C4-2B (cell line): ENCODE data around the gene PPP4C.

Experiments
- ZFX ChIP-seq: fragments of 450-650 bp; IDR thresholded peaks from 2 replicates; pipeline ENCODE4 v1.6.1; 2017
- TF ChIP-seq, protein P1 (sequence below): fragments of 450-650 bp; conservative IDR thresholded peaks from 2 replicates; pipeline ENCODE4 v1.5.1; 2017; ENCODE audit warnings: mild to moderate bottlenecking

DNA sequence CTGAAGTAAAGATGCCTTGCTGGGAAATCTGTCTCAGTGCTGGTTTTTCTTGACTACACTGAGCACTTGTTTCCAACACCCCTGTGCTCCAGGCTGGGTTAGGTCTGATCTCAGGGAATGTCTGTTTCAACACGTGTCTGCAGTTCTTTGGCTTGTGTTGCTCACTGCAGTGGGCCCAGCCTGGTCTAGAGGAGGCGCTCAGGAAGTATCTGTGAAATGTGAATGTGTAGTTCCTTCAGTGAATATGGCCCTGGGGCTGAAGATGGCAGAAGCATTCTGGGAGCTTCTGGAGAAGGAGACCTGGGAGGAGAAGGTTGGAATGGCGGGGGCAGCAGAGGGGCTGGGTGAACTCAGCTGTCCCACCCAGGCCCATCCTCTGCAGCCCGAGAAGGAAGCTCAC, 28.3 kb downstream of the PPP4C start:
- TF ChIP-seq, protein P1, sequence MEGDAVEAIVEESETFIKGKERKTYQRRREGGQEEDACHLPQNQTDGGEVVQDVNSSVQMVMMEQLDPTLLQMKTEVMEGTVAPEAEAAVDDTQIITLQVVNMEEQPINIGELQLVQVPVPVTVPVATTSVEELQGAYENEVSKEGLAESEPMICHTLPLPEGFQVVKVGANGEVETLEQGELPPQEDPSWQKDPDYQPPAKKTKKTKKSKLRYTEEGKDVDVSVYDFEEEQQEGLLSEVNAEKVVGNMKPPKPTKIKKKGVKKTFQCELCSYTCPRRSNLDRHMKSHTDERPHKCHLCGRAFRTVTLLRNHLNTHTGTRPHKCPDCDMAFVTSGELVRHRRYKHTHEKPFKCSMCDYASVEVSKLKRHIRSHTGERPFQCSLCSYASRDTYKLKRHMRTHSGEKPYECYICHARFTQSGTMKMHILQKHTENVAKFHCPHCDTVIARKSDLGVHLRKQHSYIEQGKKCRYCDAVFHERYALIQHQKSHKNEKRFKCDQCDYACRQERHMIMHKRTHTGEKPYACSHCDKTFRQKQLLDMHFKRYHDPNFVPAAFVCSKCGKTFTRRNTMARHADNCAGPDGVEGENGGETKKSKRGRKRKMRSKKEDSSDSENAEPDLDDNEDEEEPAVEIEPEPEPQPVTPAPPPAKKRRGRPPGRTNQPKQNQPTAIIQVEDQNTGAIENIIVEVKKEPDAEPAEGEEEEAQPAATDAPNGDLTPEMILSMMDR: no peak
- no peak for TF ChIP-seq ZFX
